GM06990 (cell line): ENCODE data around the gene POU6F2.

Experiments
- DNase-seq: peaks from one replicate; pipeline ENCODE4 v3.0.0-alpha.2; 2011; ENCODE audit not compliant: insufficient read length; ENCODE audit errors: extremely low read depth
- H3K27me3 ChIP-seq: replicated peaks from 2 replicates; pipeline ENCODE4 v1.6.0; 2011; ENCODE audit warnings: low read length; ENCODE audit not compliant: control insufficient read depth, insufficient read depth
- H3K36me3 ChIP-seq: 2 replicates; pipeline ENCODE4 v1.5.1; 2011; ENCODE audit warnings: low read length; ENCODE audit not compliant: control insufficient read depth, insufficient read depth
- H3K4me3 ChIP-seq: replicated peaks from 2 replicates; pipeline ENCODE4 v1.5.1; 2011; ENCODE audit warnings: low read depth, mild to moderate bottlenecking, control low read depth, low read length
- TF ChIP-seq, protein P1 (sequence below): IDR thresholded peaks from 2 replicates; pipeline ENCODE4 v1.5.1; 2011; ENCODE audit warnings: low read length, control low read depth, mild to moderate bottlenecking, inconsistent platforms; ENCODE audit not compliant: insufficient read depth, poor library complexity, severe bottlenecking

Gene POU6F2

DNA sequence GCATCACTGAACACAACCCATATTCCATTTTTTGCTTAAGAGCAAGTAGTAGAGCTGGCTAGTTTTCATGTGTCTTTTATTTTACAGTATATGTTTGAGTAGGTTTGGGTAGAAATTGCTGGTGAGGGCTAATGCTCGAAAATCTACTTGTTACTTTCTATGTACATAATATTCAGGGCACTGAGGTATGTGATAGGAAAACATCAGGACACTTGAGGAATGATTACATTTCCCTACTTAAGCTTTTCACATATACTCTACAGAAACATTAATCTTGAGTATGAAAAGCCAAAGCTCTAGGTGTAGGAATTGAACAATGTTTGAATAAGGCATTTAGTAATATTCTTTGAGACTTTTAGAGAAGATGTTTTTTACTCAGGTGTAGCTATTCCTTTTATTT lies 73.6 kb downstream of the POU6F2 start:
- no peak for DNase-seq

GRCh38 chr7:39051707-39052106 lies 74.0 kb downstream of the POU6F2 start:
- Histone ChIP-seq H3K36me3 (no peaks in the 10 kb centered on the region), H3K27me3 (no peaks in the 10 kb centered on the region), H3K4me3 (no peak overlapping the region)
- TF ChIP-seq, protein P1, sequence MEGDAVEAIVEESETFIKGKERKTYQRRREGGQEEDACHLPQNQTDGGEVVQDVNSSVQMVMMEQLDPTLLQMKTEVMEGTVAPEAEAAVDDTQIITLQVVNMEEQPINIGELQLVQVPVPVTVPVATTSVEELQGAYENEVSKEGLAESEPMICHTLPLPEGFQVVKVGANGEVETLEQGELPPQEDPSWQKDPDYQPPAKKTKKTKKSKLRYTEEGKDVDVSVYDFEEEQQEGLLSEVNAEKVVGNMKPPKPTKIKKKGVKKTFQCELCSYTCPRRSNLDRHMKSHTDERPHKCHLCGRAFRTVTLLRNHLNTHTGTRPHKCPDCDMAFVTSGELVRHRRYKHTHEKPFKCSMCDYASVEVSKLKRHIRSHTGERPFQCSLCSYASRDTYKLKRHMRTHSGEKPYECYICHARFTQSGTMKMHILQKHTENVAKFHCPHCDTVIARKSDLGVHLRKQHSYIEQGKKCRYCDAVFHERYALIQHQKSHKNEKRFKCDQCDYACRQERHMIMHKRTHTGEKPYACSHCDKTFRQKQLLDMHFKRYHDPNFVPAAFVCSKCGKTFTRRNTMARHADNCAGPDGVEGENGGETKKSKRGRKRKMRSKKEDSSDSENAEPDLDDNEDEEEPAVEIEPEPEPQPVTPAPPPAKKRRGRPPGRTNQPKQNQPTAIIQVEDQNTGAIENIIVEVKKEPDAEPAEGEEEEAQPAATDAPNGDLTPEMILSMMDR, result no peak
- no peak for DNase-seq

More for the DNA sequence above, 73.6 kb downstream of the POU6F2 start:
- H3K36me3 ChIP-seq, result no peaks in the 10 kb centered on the region
- TF ChIP-seq, protein P1, result no peak
- H3K27me3 ChIP-seq, result no peaks in the 10 kb centered on the region
- no peak overlapping the region for H3K4me3 ChIP-seq

DNA sequence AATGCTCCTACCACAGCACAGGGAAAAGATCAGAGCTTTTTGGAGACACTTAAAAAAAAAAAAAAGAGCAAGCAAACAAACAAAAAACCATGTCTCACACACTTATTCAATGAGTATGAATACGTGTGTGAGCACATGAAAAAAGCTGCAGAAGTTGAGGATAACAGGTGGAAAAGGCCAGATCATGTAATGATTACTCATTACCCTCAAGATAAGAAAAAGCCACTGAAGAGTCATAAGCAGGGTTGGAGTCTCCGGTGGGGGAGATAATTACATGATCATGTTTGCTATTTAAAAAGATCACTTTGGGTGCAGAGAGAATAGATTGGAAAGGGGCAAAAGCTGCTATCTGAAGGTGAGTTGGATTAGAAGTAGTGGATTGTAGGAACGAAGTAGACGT lies 77.0 kb downstream of the POU6F2 start:
- Histone ChIP-seq H3K27me3 (no peaks in the 10 kb centered on the region), H3K36me3 (no peaks in the 10 kb centered on the region), H3K4me3 (no peak overlapping the region)
- TF ChIP-seq, protein P1, result no peak
- no peak for DNase-seq

- H3K36me3 ChIP-seq, result no peaks in the 10 kb centered on the region
- TF ChIP-seq, protein P1, result no peak
- H3K4me3 ChIP-seq, result no peak overlapping the region
- H3K27me3 ChIP-seq, result no peaks in the 10 kb centered on the region
- no peak for DNase-seq
These were observed 78.4 kb downstream of the POU6F2 start for GRCh38 chr7:39056153-39056552.

GRCh38 chr7:39062811-39063210 lies 85.1 kb downstream of the POU6F2 start:
- DNase-seq, result no peak
- no peaks in the 10 kb centered on the region for H3K36me3 ChIP-seq
- no peaks in the 10 kb centered on the region for H3K27me3 ChIP-seq
- TF ChIP-seq, protein P1, result no peak
- H3K4me3 ChIP-seq, result no peak overlapping the region

DNA sequence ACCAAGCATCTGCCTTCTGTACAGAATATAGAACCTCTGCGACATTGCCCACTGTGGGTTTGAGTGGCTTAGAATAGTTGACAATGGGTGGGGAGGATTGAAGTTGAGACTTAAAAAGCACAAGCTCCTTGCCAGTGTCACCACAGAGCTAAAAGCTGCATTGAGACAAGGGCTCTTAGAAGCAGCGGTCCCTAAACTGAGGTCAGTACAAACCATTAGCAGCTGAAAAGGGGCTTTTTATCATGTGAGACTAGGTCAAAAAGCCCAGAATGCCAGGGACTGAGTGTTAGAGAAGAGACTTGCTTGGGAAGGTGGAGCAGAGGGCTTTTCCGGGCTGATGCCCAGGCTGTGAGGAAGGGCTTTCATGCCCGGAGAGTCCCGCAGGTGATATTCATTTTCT lies 91.3 kb downstream of the POU6F2 start:
- DNase-seq, result no peak
- TF ChIP-seq, protein P1, result no peak
- Histone ChIP-seq H3K27me3 (no peaks in the 10 kb centered on the region), H3K4me3 (no peak overlapping the region), H3K36me3 (no peaks in the 10 kb centered on the region)
